Pancreas (tissue), 10 donors: ENCODE measurements around the gene TMX1. TPM values are rescaled to one million over a fixed set of nuclear protein-coding genes. Genes with fewer than 3 reads are reported as not detected.
"Not testable (repeated sequence)": the region's sequence is repeated elsewhere in the genome, so short reads cannot be mapped to it uniquely, and the experiment has no call there.

Experiments
- ATAC-seq, 4 donors: fragments of 200-7000 bp; cut with Tn5 transposase; one replicate each; pipeline versions ENCODE4 v1.8.0 to v1.9.1; 2020; ENCODE audit warnings: mild to moderate bottlenecking in 4 of 4, moderate library complexity in 4 of 4
- DNase-seq, 6 donors: peaks; one replicate each; pipeline ENCODE4 v3.0.0-alpha.2; 2020
- FAIRE-seq: peaks from 2 replicates; lab custom pipeline; 2012; peaks lifted over from hg19 to GRCh38; lab: Jason Lieb, UNC
- H3K27ac ChIP-seq, 4 donors: fragments of 200-600 bp; sonication (generic); 1 replicate in 3 of 4; 2 replicates in 1 of 4; pipeline versions ENCODE4 v1.5.0 to v1.8.0; 2020
- H3K27me3 ChIP-seq, 4 donors: fragments of 200-600 bp; one replicate each; pipeline ENCODE4 v1.8.0; 2021
- H3K36me3 ChIP-seq, 3 donors: fragments of 200-600 bp; sonication (generic) in 1 of 3; one replicate each; pipeline versions ENCODE4 v1.5.0 to v1.8.0; 2020 to 2021
- H3K4me1 ChIP-seq, 3 donors: fragments of 200-600 bp; one replicate each; pipeline ENCODE4 v1.8.0; 2021
- H3K4me3 ChIP-seq, 4 donors: fragments of 200-600 bp; sonication (generic) in 2 of 4; one replicate each; pipeline versions ENCODE4 v1.5.0 to v1.8.0; 2020 to 2021
- H3K9me3 ChIP-seq, 4 donors: fragments of 200-600 bp; one replicate each; pipeline ENCODE4 v1.8.0; 2021
- WGBS, 2 donors: extraction: QIAGEN DNeasy Blood & Tissue Kit; methylation state at CpG; one replicate each; pipeline ENCODE4 v1.1.7; 2013; 5-methylcytosine and 5-hydroxymethylcytosine counted together
- intact Hi-C, 3 donors: fragments of 100-400 bp; cut with DNase I; formaldehyde crosslinking; loops; one replicate each; pipeline versions ENCODE4 v1.11.1 to v1.14.2; 2022
- polyA plus RNA-seq, 2 donors: library from polyadenylated mRNA; stranded (reverse); fragments of 200-250 nt; gene quantifications; one replicate each; pipeline ENCODE4 v1.2.3, GENCODE V29; 2013
- total RNA-seq, 6 donors: library from RNA; stranded (reverse); fragmentation: NEBNext Ultra II Directional in 4 of 6; extraction: Animal tissue kit (Norgen Biotek cat#: 25700) in 4 of 6; gene quantifications; one replicate each; pipeline versions ENCODE4 v1.2.1 to v1.2.4, GENCODE V29; 2021 to 2023
- TF ChIP-seq, protein P1 (sequence below), 4 donors: fragments of 200-600 bp; sonication (generic) in 3 of 4; IDR thresholded peaks; one replicate each; pipeline versions ENCODE4 v1.5.0 to v1.8.0; 2021; ENCODE audit warnings: antibody characterized with exemption in 4 of 4
- donor health status: healthy with polysubstance abuse.
- donor health status: DM: no; HTN: no; CAD: no; lungs with moderate emphysema.
- donor health status: DM: no; HTN: no; CAD: no.
- donor health status: control.
- donor health status: control.
- donor health status: Bipolar disorder and iron deficiency.
- donor health status: DM: yes; HTN: yes; CAD: no.
- donor health status: DM: no; HTN: no; CAD: no.
- donor health status: DM: no; HTN: no; CAD: no.
- donor health status: DM: yes; HTN: yes; CAD: no.

TMX1 gene
- total and polyA plus RNA-seq, 8 donors: 3.0 to 22.5 (median 13.2) TPM

DNA sequence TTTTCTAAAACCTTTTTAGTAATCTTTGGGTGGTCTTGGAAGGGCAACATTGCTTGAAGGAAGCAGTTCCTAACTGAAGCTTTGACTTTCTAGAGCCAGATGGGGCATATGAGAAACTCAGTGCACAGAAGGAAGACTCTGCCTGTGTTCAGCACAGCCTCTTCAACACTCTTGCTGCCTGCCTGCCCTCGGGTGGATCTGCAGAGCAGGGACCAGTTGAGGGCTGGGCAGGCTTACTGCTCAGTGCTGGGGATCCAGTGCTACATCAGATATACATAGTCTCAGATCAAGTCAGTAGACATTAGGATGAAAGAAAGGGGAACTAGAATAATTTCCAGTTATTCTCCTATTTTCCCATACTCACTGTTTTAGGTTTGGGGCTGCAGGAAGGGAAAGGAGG lies 29.5 kb upstream of the TMX1 start:
- WGBS, 2 donors: 53 to 65% methylated on average over 1 of the region's 1 CpG
- intact Hi-C loops: no loop called here
- no peak overlapping the region for H3K4me3 ChIP-seq
- H3K9me3 ChIP-seq: no peaks in the 10 kb centered on the region
- H3K27ac ChIP-seq: no peak overlapping the region
- TF ChIP-seq, protein P1, sequence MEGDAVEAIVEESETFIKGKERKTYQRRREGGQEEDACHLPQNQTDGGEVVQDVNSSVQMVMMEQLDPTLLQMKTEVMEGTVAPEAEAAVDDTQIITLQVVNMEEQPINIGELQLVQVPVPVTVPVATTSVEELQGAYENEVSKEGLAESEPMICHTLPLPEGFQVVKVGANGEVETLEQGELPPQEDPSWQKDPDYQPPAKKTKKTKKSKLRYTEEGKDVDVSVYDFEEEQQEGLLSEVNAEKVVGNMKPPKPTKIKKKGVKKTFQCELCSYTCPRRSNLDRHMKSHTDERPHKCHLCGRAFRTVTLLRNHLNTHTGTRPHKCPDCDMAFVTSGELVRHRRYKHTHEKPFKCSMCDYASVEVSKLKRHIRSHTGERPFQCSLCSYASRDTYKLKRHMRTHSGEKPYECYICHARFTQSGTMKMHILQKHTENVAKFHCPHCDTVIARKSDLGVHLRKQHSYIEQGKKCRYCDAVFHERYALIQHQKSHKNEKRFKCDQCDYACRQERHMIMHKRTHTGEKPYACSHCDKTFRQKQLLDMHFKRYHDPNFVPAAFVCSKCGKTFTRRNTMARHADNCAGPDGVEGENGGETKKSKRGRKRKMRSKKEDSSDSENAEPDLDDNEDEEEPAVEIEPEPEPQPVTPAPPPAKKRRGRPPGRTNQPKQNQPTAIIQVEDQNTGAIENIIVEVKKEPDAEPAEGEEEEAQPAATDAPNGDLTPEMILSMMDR (IDR thresholded peaks at IDR 0.05): no peak
- no peaks in the 10 kb centered on the region for H3K36me3 ChIP-seq
- ATAC-seq (peak in 1 of 4 donors; percentile 26), DNase-seq (no peak), FAIRE-seq (no peak)
- no peaks in the 10 kb centered on the region for H3K4me1 ChIP-seq
- H3K27me3 ChIP-seq: no peaks in the 10 kb centered on the region

DNA sequence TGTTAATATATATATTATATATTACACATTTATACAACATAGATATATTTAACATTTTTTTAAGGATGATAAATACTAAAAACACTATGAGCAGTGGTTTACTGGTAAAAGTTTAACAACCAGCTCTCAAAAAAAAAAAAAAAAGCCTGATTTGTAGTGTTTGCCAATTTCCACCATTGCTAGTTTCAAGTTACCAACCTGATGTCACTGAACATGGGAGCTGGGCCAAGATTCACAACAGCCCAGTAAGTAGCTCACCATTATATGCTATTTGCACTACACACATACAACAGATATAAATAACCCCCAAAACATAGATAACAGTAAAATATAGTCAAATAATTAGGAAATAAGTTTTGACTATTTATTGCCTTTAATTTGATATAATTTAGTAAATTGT lies 28.9 kb upstream of the TMX1 start:
- intact Hi-C loops: no loop called here
- FAIRE-seq: no peak
- Histone ChIP-seq H3K36me3 (no peaks in the 10 kb centered on the region), H3K4me1 (no peaks in the 10 kb centered on the region), H3K27ac (no peak overlapping the region), H3K27me3 (no peaks in the 10 kb centered on the region), H3K4me3 (no peak overlapping the region), H3K9me3 (no peaks in the 10 kb centered on the region)
- ATAC-seq: peak; percentile 67 to 86 (median 72)
- TF ChIP-seq, protein P1 (IDR thresholded peaks at IDR 0.05): no peak
- peak in 4 of 6 donors; percentile 43 to 61 (median 48) for DNase-seq

DNA sequence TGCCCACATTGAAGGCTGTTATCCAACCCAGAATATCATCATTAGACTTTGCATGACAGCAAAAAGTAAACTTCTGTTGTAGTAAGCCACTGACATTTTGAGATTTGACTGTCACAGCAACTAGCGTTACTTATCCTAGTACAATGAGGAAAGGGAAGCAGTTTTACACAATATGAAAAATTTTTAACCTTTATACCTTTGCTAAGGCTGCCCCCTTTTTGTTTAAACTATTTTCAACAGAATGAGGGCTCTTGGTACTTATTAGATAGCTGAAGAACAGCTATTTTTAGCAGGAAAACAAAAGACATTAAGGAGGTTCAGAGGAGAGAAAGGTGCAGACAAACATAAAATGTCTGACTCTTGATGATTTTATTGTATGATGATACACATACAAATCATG lies 23.4 kb upstream of the TMX1 start:
- Histone ChIP-seq H3K27ac (no peak overlapping the region), H3K4me1 (no peaks in the 10 kb centered on the region), H3K4me3 (no peak overlapping the region), H3K9me3 (no peaks in the 10 kb centered on the region), H3K36me3 (no peaks in the 10 kb centered on the region), H3K27me3 (no peaks in the 10 kb centered on the region)
- intact Hi-C loops: no loop called here
- TF ChIP-seq, protein P1 (IDR thresholded peaks at IDR 0.05): no peak
- FAIRE-seq: no peak
- 66 to 74% methylated on average over 1 of the region's 1 CpG for WGBS, 2 donors
- no peak for ATAC-seq
- DNase-seq: no peak

DNA sequence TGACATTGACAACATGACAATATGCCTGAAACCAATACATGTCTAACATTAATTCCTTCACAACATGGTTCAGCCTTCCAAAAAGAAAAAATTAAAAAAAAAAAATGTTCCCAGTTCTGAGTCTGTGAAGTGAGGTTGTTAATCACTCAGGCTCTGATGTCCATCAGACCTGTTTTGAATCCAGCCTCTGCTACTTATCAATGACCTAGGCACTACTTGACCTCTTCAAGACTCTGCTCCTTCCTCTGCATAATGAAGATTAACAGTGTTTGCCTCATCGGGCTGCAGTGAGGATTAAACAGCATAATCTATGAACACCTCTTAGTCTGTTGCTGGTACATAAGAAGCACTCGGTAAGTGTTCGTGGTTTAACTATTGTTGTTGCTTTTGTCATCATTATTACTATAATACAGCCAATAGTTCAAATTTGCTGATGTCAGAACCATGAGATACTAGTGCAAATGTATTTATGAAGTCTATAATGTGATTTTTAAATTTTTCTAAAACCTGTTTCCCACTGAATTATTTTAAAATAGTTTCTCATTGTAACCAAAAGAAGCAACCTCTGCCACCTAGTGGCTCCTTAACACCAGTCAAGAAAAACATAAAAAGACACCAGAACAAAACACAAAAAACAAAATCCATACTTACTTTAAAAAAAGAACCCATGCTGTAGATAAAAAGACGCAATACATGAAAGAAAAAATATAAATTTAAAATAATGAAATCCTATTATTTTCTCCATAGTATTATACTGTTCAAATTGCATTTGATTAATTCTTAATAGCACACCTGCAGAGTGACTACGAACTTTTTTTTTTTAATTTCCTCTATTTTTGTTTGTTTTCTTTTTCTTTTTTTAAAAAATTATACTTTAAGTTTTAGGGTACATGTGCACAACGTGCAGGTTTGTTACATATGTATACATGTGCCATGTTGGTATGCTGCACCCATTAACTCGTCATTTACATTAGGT lies 20.3 kb upstream of the TMX1 start:
- Histone ChIP-seq H3K36me3 (no peaks in the 10 kb centered on the region), H3K4me3 (no peak overlapping the region), H3K27me3 (no peaks in the 10 kb centered on the region), H3K4me1 (no peaks in the 10 kb centered on the region), H3K9me3 (no peaks in the 10 kb centered on the region), H3K27ac (no peak overlapping the region)
- no peak for DNase-seq
- intact Hi-C loops: loop anchor here in 1 of 3 donors (5.0 kb wide), 1 partner anchor 262 kb away; no protein-coding TSS in a partner anchor
- FAIRE-seq: peak; percentile 94
- 51 to 53% methylated on average over 6 to 7 of the region's 7 CpGs for WGBS, 2 donors
- ATAC-seq: peak in 2 of 4 donors; percentile 41 to 54
- TF ChIP-seq, protein P1 (IDR thresholded peaks at IDR 0.05): peak in 2 of 4 donors; percentile 34 to 54

DNA sequence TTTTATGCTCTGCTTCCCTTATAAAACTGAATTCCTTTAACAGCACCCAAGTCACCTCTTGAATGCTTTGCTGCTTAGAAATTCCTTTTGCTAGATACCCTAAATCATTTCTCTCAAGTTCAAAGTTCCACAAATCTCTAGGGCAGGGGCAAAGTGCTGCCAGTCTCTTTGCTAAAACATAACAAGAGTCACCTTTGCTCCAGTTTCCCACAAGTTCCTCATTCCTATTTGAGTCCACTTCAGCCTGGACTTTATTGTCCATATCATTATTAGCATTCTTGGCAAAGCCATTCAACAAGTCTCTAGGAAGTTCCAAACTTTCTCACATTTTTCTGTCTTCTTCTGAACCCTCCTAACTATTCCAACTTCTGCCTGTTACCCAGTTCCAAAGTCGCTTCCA lies 16.6 kb upstream of the TMX1 start:
- not testable (repeated sequence) for DNase-seq, H3K9me3 ChIP-seq, FAIRE-seq, H3K27ac ChIP-seq, H3K36me3 ChIP-seq, ATAC-seq, H3K4me1 ChIP-seq, H3K27me3 ChIP-seq, H3K4me3 ChIP-seq
- intact Hi-C loops: loop anchor here in 1 of 3 donors (5.0 kb wide), 1 partner anchor 266 kb away; no protein-coding TSS in a partner anchor
- WGBS, 2 donors: 91 to 92% methylated on average over 1 of the region's 1 CpG
